Gastroesophageal sphincter (tissue), 3 donors: ENCODE results near the gene PPM1A.

ENCODE experiments used
- EP300 ChIP-seq: sonication (generic); formaldehyde crosslinking; IDR thresholded peaks from one replicate; pipeline ENCODE4 v1.6.1; 2017; ENCODE audit warnings: antibody characterized with exemption, mild to moderate bottlenecking
- POLR2A ChIP-seq, 2 donors: fragments of 450-650 bp; IDR thresholded peaks; one replicate each; pipeline ENCODE4 v1.6.1; 2017; ENCODE audit warnings: antibody characterized with exemption in 2 of 2, mild to moderate bottlenecking in 2 of 2, moderate library complexity in 1 of 2
- TF ChIP-seq, protein P1 (sequence below), 4 experiments: fragments of 200-600 bp in 2 of 4; fragments of 450-650 bp in 2 of 4; sonication (generic) in 1 of 4; IDR thresholded peaks; one replicate each; pipeline ENCODE4 v1.5.1; 2017 to 2019; ENCODE audit warnings: antibody characterized with exemption in 4 of 4, mild to moderate bottlenecking in 2 of 4, moderate library complexity in 2 of 4

DNA sequence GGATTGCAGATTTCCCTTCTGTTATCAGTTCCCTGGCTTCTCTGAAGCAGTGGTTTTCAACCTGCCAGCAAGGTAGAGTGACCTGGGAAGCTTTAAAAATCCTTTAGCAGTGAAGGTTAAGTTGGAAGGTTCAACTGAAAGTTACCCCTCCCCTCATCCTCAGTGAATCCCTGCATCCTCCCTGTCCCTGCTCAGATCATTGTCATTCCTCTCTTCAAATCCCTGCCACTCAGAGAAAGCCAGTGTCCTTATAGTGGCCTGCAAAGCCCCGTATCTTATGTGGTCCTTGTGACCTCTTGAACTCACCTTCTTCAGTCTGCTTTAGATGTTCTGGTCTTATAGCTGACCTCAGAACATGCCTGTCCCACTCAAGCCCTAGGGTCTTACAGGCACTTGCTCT, 53.6 kb downstream of the PPM1A start:
- TF ChIP-seq POLR2A (IDR thresholded peaks at IDR 0.05) (no peak), EP300 (no peak)
- TF ChIP-seq, protein P1, sequence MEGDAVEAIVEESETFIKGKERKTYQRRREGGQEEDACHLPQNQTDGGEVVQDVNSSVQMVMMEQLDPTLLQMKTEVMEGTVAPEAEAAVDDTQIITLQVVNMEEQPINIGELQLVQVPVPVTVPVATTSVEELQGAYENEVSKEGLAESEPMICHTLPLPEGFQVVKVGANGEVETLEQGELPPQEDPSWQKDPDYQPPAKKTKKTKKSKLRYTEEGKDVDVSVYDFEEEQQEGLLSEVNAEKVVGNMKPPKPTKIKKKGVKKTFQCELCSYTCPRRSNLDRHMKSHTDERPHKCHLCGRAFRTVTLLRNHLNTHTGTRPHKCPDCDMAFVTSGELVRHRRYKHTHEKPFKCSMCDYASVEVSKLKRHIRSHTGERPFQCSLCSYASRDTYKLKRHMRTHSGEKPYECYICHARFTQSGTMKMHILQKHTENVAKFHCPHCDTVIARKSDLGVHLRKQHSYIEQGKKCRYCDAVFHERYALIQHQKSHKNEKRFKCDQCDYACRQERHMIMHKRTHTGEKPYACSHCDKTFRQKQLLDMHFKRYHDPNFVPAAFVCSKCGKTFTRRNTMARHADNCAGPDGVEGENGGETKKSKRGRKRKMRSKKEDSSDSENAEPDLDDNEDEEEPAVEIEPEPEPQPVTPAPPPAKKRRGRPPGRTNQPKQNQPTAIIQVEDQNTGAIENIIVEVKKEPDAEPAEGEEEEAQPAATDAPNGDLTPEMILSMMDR (IDR thresholded peaks at IDR 0.05), result no peak
